ENCODE measurements around the gene TPD52L1. TPM values are rescaled to one million over a fixed set of nuclear protein-coding genes. Genes with fewer than 3 reads are reported as not detected.

TPD52L1 gene
- total and polyA plus RNA-seq, 2 donors (not counting 3 experiments of a cell fraction or from before 2014, with no cell fraction given), result 0.29 to 0.37 TPM

DNA sequence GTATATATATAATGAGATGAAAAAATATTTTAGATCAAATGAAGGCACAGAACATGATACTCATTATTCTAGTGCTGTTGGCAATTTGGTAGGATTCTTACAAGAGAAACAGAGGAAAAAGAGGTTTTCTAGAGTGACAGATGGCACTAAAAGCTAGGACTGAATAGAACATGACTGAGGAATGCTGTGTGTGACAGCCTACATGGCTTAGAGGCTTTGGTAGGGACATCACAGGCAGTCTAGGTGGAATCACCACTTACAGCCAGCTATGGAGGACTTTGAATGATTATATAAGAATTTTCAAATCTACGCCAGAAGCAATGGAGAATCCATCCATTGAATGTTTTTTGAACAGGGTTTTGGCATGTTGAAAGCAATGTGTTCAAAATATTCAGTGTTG, 52.8 kb downstream of the TPD52L1 start:
- dilution Hi-C loops (cut with MboI; ENCODE audit: extremely low pct_ligation_motif_present, low sequenced_read_pairs), result no loop called here
- FAIRE-seq, result no peak
- H3K4me2 ChIP-seq (ENCODE audit: insufficient read depth, low read length), result no peak overlapping the region

More for the DNA sequence above, 52.8 kb downstream of the TPD52L1 start:
- no peak overlapping the region for H3K9ac ChIP-seq (replicated peaks; ENCODE audit: extremely low read depth, insufficient read depth, low read length)
- H3K27me3 ChIP-seq (ENCODE audit: control insufficient read depth in 2 of 2, insufficient read depth in 2 of 2, low read length in 2 of 2), result peaks cover 0 to 2% of the 10 kb centered on the region in 2 experiments
- no peak overlapping the region for H2AFZ ChIP-seq (ENCODE audit: low read depth, low read length)
- no peaks in the 10 kb centered on the region for H3K36me3 ChIP-seq (ENCODE audit: control insufficient read depth in 2 of 2, extremely low read depth in 1 of 2, insufficient read depth in 2 of 2, low read length in 2 of 2)
- POLR2A ChIA-PET, result no interaction called here
- no peak for DNase-seq (ENCODE audit: low read depth, low spot score)
- no peaks in the 10 kb centered on the region for H3K9me3 ChIP-seq (replicated peaks; ENCODE audit: control insufficient read depth, insufficient read depth, low read length)
- H4K20me1 ChIP-seq (replicated peaks; ENCODE audit: control insufficient read depth, extremely low read depth, insufficient read depth, low read length), result no peaks in the 10 kb centered on the region
- BruUV-seq (replicated peaks), result no TSS peak
- H3K4me1 ChIP-seq (ENCODE audit: control insufficient read depth, extremely low read depth, insufficient read depth, low read length), result peaks cover 10% of the 10 kb centered on the region
- no peaks in the 10 kb centered on the region for H3K9me1 ChIP-seq (replicated peaks; ENCODE audit: control insufficient read depth, extremely low read depth, insufficient read depth, low read length)
- intact Hi-C loops (cut with micrococcal nuclease), result no loop called here
- no peak overlapping the region for H3K4me3 ChIP-seq (replicated peaks in 1 of 3; ENCODE audit: insufficient read depth in 1 of 3, low read depth in 1 of 3, low read length in 3 of 3)
- no peak overlapping the region for H3K27ac ChIP-seq (ENCODE audit: insufficient read depth, low read depth, low read length)
- CTCF ChIA-PET, result interaction anchor here (5.6 kb wide), 1 partner anchor 14 kb away, joined by 37 read pairs; no protein-coding TSS in a partner anchor
- TF ChIP-seq POLR2A (IDR thresholded peaks at IDR 0.05; ENCODE audit: low read depth, low read length) (no peak), EZH2 (IDR thresholded peaks at IDR 0.05; ENCODE audit: borderline replicate concordance, low read depth, low read length, severe bottlenecking) (no peak), CTCF (IDR thresholded peaks at IDR 0.05; ENCODE audit: extremely low read depth in 1 of 2, insufficient read depth in 1 of 2, low read depth in 1 of 2, low read length in 2 of 2) (no peak), MYC (IDR thresholded peaks at IDR 0.05; ENCODE audit: low read depth, low read length) (no peak), FOS (IDR thresholded peaks at IDR 0.05; ENCODE audit: borderline replicate concordance, insufficient read depth, low read length) (no peak), JUN (IDR thresholded peaks at IDR 0.05; ENCODE audit: borderline replicate concordance, insufficient read depth, insufficient read length, low read depth) (no peak), POLR2AphosphoS5 (IDR thresholded peaks at IDR 0.05; ENCODE audit: insufficient read depth, low read depth, low read length) (no peak), GATA2 (IDR thresholded peaks at IDR 0.05; ENCODE audit: insufficient read depth, insufficient read length, low read depth, low read length) (no peak)
- TF ChIP-seq, protein P1, sequence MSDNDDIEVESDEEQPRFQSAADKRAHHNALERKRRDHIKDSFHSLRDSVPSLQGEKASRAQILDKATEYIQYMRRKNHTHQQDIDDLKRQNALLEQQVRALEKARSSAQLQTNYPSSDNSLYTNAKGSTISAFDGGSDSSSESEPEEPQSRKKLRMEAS (IDR thresholded peaks at IDR 0.05; ENCODE audit: insufficient read depth, insufficient read length), result no peak
- H3K79me2 ChIP-seq (ENCODE audit: control insufficient read depth, insufficient read depth, low read length), result no peaks in the 10 kb centered on the region

All from endothelial cell of umbilical vein (primary cell).